Keratinocyte (primary cell): ENCODE measurements around the gene LSM14A. TPM values are rescaled to one million over a fixed set of nuclear protein-coding genes. Genes with fewer than 3 reads are reported as not detected.

Experiments
- DNase-seq: peaks from one replicate; pipeline ENCODE4 v3.0.0-alpha.2; 2011; ENCODE audit warnings: low read depth, missing footprints, low spot score
- FAIRE-seq: peaks from 2 replicates; lab custom pipeline; 2011; peaks lifted over from hg19 to GRCh38; lab: Jason Lieb, UNC
- H2AFZ ChIP-seq: 2 replicates; pipeline ENCODE4 v1.6.0; 2012; ENCODE audit warnings: low read length, control low read depth, inconsistent platforms; ENCODE audit not compliant: control insufficient read depth
- H3K27ac ChIP-seq: 2 replicates; pipeline ENCODE4 v1.5.1; 2011; ENCODE audit warnings: low read length; ENCODE audit not compliant: control insufficient read depth, insufficient read depth
- H3K27me3 ChIP-seq: 3 replicates; pipeline ENCODE4 v1.6.0; 2011; ENCODE audit warnings: low read length; ENCODE audit not compliant: control insufficient read depth, insufficient read depth; ENCODE audit errors: extremely low read depth
- H3K36me3 ChIP-seq, 2 experiments: 2 replicates in 1 of 2; 3 replicates in 1 of 2; pipeline ENCODE4 v1.5.1; 2011; ENCODE audit warnings: low read length in 2 of 2, mild to moderate bottlenecking in 1 of 2; ENCODE audit not compliant: control insufficient read depth in 2 of 2, insufficient read depth in 2 of 2; ENCODE audit errors: extremely low read depth in 1 of 2
- H3K4me1 ChIP-seq: 3 replicates; pipeline ENCODE4 v1.5.1; 2011; ENCODE audit warnings: low read length; ENCODE audit not compliant: control insufficient read depth, insufficient read depth; ENCODE audit errors: extremely low read depth
- H3K4me2 ChIP-seq: 3 replicates; pipeline ENCODE4 v1.6.0; 2011; ENCODE audit warnings: low read depth, low read length; ENCODE audit not compliant: control insufficient read depth, insufficient read depth; ENCODE audit errors: extremely low read depth
- H3K4me3 ChIP-seq, 3 experiments: fragments of 200-600 bp in 1 of 3; sonication (generic) in 1 of 3; 2 replicates in 2 of 3; 3 replicates in 1 of 3; pipeline ENCODE4 v1.5.1; 2011 to 2016; ENCODE audit warnings: low read length in 3 of 3, mild to moderate bottlenecking in 3 of 3, control low read depth in 2 of 3, inconsistent platforms in 1 of 3, low read depth in 1 of 3, mixed read lengths in 1 of 3, mixed run types in 1 of 3, moderate library complexity in 1 of 3; ENCODE audit not compliant: control insufficient read depth in 2 of 3, insufficient read depth in 2 of 3; ENCODE audit errors: extremely low read depth in 1 of 3
- H3K79me2 ChIP-seq: 2 replicates; pipeline ENCODE4 v1.6.0; 2012; ENCODE audit warnings: low read length; ENCODE audit not compliant: control insufficient read depth, insufficient read depth
- H3K9ac ChIP-seq: 3 replicates; pipeline ENCODE4 v1.6.0; 2011; ENCODE audit warnings: low read length; ENCODE audit not compliant: control insufficient read depth, insufficient read depth; ENCODE audit errors: extremely low read depth
- H3K9me1 ChIP-seq: 3 replicates; pipeline ENCODE4 v1.6.0; 2011; ENCODE audit warnings: low read length; ENCODE audit not compliant: control insufficient read depth, insufficient read depth; ENCODE audit errors: extremely low read depth
- H3K9me3 ChIP-seq: 2 replicates; pipeline ENCODE4 v1.5.1; 2012; ENCODE audit warnings: low read depth, low read length; ENCODE audit not compliant: control insufficient read depth
- H4K20me1 ChIP-seq: 3 replicates; pipeline ENCODE4 v1.6.0; 2011; ENCODE audit warnings: low read length; ENCODE audit not compliant: control insufficient read depth, insufficient read depth; ENCODE audit errors: extremely low read depth
- EZH2 ChIP-seq: IDR thresholded peaks from one replicate; pipeline ENCODE4 v1.6.1; 2012; ENCODE audit warnings: inconsistent platforms, mild to moderate bottlenecking, low read length, moderate library complexity
- dilution Hi-C: fragments of 300-500 bp; cut with MboI; formaldehyde crosslinking; loops from one replicate; pipeline ENCODE4 v1.7.0; 2020; ENCODE audit warnings: low sequenced_read_pairs; ENCODE audit not compliant: extremely low pct_ligation_motif_present
- polyA plus RNA-seq, 5 experiments: library from polyadenylated mRNA; depleted of rRNA in 3 of 5; stranded (reverse) in 3 of 5; stranded (forward) in 1 of 5; unstranded in 1 of 5; fragments of >200 nt; gene quantifications; 1 replicate in 1 of 5; 2 replicates in 3 of 5; 3 replicates in 1 of 5; pipeline versions ENCODE4 v1.2.1 to v1.2.3, GENCODE V29; 2011 to 2012; ENCODE audit warnings: missing spikeins in 2 of 5, low read depth in 1 of 5, low replicate concordance in 1 of 5
- TF ChIP-seq, protein P1 (sequence below), 3 experiments: IDR thresholded peaks in 1 of 3; conservative IDR thresholded peaks in 1 of 3; optimal IDR thresholded peaks in 1 of 3; 2 replicates in 2 of 3; 3 replicates in 1 of 3; pipeline versions ENCODE3 to v1.5.1; 2011; ENCODE audit warnings: low read length in 3 of 3, mild to moderate bottlenecking in 3 of 3, moderate library complexity in 2 of 3, control low read depth in 1 of 3, inconsistent platforms in 1 of 3; ENCODE audit not compliant: insufficient read depth in 2 of 3; ENCODE audit errors: extremely low read depth in 1 of 3

The LSM14A gene
- polyA plus RNA-seq, 1 donor (not counting 4 experiments of a cell fraction or from before 2014, with no cell fraction given), result 103 TPM

DNA sequence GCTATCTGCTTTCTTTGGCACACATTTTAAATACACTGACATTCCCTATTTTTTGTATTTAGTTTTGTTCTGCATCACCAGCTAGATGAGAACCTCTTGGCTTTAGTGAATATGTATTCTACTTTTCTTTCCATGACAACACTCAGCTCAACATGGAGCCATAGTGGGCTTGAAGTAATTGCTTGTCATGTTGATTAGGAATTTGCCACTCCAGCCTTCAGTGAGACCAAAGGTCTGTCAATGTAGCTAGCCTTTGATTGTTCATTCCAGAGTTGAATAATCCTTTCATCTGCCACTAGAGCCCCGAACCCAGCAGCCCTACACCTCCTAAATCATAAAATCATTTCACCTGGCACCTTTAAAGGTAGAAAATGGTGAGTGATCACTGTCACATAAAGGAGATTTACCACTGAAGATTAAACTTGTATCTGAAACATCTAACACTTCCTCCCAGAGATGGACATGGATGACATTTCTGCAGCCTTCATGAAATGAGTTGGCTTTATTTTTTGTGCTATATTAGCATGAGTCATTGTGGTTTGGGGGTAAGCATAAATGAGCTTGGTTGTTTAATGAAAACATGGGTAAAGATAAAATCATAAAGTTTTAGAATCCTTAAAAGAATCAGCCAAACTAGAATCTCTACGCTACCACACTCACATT lies 52.8 kb downstream of the LSM14A start:
- Histone ChIP-seq H3K4me3 (no peak overlapping the region), H3K9me3 (no peaks in the 10 kb centered on the region), H3K27me3 (no peaks in the 10 kb centered on the region), H3K27ac (no peak overlapping the region), H3K79me2 (peaks cover 3% of the 10 kb centered on the region), H3K9me1 (no peaks in the 10 kb centered on the region), H3K4me2 (no peak overlapping the region), H4K20me1 (peaks cover 3% of the 10 kb centered on the region), H3K4me1 (peaks cover 11% of the 10 kb centered on the region), H3K36me3 (peaks cover 22 to 54% of the 10 kb centered on the region in 2 experiments), H3K9ac (no peak overlapping the region), H2AFZ (no peak overlapping the region)
- DNase-seq (no peak), FAIRE-seq (no peak)
- TF ChIP-seq EZH2, result no peak
- TF ChIP-seq, protein P1, sequence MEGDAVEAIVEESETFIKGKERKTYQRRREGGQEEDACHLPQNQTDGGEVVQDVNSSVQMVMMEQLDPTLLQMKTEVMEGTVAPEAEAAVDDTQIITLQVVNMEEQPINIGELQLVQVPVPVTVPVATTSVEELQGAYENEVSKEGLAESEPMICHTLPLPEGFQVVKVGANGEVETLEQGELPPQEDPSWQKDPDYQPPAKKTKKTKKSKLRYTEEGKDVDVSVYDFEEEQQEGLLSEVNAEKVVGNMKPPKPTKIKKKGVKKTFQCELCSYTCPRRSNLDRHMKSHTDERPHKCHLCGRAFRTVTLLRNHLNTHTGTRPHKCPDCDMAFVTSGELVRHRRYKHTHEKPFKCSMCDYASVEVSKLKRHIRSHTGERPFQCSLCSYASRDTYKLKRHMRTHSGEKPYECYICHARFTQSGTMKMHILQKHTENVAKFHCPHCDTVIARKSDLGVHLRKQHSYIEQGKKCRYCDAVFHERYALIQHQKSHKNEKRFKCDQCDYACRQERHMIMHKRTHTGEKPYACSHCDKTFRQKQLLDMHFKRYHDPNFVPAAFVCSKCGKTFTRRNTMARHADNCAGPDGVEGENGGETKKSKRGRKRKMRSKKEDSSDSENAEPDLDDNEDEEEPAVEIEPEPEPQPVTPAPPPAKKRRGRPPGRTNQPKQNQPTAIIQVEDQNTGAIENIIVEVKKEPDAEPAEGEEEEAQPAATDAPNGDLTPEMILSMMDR (optimal IDR thresholded peaks at IDR 0.05 in 1 of 3, IDR thresholded peaks at IDR 0.05 in 1 of 3, conservative IDR thresholded peaks at IDR 0.05 in 1 of 3; ENCODE audit: extremely low read depth in 1 of 3, insufficient read depth in 2 of 3, low read length in 3 of 3), result no peak
- dilution Hi-C loops, result no loop called here

DNA sequence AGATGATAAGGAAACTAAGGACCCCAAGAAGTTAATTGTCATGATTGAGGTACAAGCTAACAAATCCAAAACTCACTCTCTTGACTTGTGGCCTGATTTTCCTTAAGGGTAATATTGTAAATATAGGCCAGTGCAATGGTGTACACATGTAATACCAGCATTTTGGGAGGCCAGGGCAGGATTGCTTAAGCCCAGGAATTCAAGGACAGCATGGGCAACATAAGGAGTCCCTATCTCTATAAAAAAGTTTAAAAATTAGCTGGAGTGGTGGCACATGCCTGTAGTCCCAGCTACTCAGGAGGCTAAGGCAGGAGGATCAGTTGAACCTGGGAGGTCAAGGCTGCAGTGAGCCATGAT lies 53.3 kb downstream of the LSM14A start:
- no peak overlapping the region for H3K4me2 ChIP-seq

More for the DNA sequence above, 53.3 kb downstream of the LSM14A start:
- peaks cover 3% of the 10 kb centered on the region for H3K79me2 ChIP-seq
- FAIRE-seq, result no peak
- DNase-seq, result no peak
- peaks cover 22 to 55% of the 10 kb centered on the region in 2 experiments for H3K36me3 ChIP-seq
- dilution Hi-C loops, result no loop called here
- TF ChIP-seq, protein P1 (optimal IDR thresholded peaks at IDR 0.05 in 1 of 3, IDR thresholded peaks at IDR 0.05 in 1 of 3, conservative IDR thresholded peaks at IDR 0.05 in 1 of 3; ENCODE audit: extremely low read depth in 1 of 3, insufficient read depth in 2 of 3, low read length in 3 of 3), result no peak
- no peak for TF ChIP-seq EZH2
- peaks cover 2% of the 10 kb centered on the region for H4K20me1 ChIP-seq
- no peak overlapping the region for H2AFZ ChIP-seq
- no peak overlapping the region for H3K4me3 ChIP-seq
- H3K9me1 ChIP-seq, result no peaks in the 10 kb centered on the region
- H3K9me3 ChIP-seq, result no peaks in the 10 kb centered on the region
- H3K27ac ChIP-seq, result no peak overlapping the region
- peaks cover 11% of the 10 kb centered on the region for H3K4me1 ChIP-seq
- no peaks in the 10 kb centered on the region for H3K27me3 ChIP-seq
- no peak overlapping the region for H3K9ac ChIP-seq
